Upper lobe of left lung (tissue), 4 donors: ENCODE results near the gene COQ10A.

Experiments used
- EP300 ChIP-seq, 4 donors: sonication (generic); formaldehyde crosslinking; IDR thresholded peaks; one replicate each; pipeline ENCODE4 v1.5.1; 2017; ENCODE audit warnings: antibody characterized with exemption in 4 of 4, control low read depth in 2 of 4
- POLR2A ChIP-seq, 4 donors: fragments of 450-650 bp; IDR thresholded peaks; one replicate each; pipeline ENCODE4 v1.5.1; 2016 to 2017; ENCODE audit warnings: antibody characterized with exemption in 4 of 4, mild to moderate bottlenecking in 2 of 4
- POLR2AphosphoS5 ChIP-seq, 2 donors: sonication (generic); formaldehyde crosslinking; IDR thresholded peaks; one replicate each; pipeline ENCODE4 v1.5.1; 2017; ENCODE audit warnings: antibody characterized with exemption in 2 of 2

- no peak for TF ChIP-seq POLR2A (IDR thresholded peaks at IDR 0.05)
- TF ChIP-seq POLR2AphosphoS5 (IDR thresholded peaks at IDR 0.05): no peak
- no peak for TF ChIP-seq EP300 (IDR thresholded peaks at IDR 0.05)
Observed at GRCh38 chr12:56258820-56259183, 7.9 kb upstream of the COQ10A start.
